AG09309 (cell line): ENCODE results near the gene SMARCC1.
"Not testable (repeated sequence)": the region's sequence is repeated elsewhere in the genome, so short reads cannot be mapped to it uniquely, and the experiment has no call there.

ENCODE experiments used
- DNase-seq: peaks from one replicate; pipeline ENCODE4 v3.0.0-alpha.2; 2010; ENCODE audit warnings: low read depth
- H3K4me3 ChIP-seq: 2 replicates; pipeline ENCODE4 v1.5.1; 2011; ENCODE audit warnings: mild to moderate bottlenecking, low read depth, low read length, moderate library complexity; ENCODE audit not compliant: control insufficient read depth
- TF ChIP-seq, protein P1 (sequence below): IDR thresholded peaks from 2 replicates; pipeline ENCODE4 v1.5.1; 2011; ENCODE audit warnings: mild to moderate bottlenecking, low read depth, low read length, inconsistent platforms; ENCODE audit not compliant: insufficient read depth, control insufficient read depth; ENCODE audit errors: missing control alignments

Gene SMARCC1

DNA sequence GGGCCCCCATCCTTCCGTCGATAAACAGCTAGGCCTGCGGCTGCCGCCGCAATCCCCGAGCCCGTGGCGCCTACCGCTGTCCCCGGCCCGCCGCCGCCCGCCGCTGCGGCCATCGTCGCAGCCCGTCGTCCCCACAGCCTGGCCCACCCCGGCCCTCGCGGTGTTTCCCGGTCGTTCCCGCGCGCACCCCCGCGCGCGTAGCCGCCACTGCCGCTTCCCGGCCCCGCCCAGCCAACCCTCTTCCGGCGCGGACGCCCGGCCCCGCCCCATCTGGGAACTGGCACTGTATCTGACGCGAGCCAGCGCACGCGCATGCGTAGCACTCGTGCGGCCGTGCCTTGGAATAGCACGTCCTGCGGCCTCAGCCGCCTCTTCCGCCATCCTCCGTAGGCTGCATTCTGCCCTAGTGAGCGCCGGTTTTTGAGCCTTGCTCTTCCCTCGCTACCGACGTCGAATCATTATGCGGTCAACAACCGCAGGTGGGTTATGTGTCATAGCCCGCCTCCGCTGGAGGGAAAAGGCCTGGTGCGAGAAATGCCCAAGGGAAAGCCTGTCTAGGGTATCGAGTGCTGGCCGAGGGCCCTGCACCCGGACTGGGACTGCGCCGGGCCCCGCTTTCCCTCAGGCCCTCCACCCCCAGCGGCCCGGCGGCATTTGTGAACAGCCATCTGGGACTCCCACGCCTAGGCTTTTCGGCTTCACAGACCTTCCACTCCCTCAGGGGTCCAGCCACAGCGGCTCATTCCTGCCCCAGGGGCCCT lies at the start of gene SMARCC1:
SMARCC1 (minus strand) TSS at position 209 of the 761 bp plus-strand sequence; CDS start at position 113, 96 bp downstream.
- TF ChIP-seq, protein P1, sequence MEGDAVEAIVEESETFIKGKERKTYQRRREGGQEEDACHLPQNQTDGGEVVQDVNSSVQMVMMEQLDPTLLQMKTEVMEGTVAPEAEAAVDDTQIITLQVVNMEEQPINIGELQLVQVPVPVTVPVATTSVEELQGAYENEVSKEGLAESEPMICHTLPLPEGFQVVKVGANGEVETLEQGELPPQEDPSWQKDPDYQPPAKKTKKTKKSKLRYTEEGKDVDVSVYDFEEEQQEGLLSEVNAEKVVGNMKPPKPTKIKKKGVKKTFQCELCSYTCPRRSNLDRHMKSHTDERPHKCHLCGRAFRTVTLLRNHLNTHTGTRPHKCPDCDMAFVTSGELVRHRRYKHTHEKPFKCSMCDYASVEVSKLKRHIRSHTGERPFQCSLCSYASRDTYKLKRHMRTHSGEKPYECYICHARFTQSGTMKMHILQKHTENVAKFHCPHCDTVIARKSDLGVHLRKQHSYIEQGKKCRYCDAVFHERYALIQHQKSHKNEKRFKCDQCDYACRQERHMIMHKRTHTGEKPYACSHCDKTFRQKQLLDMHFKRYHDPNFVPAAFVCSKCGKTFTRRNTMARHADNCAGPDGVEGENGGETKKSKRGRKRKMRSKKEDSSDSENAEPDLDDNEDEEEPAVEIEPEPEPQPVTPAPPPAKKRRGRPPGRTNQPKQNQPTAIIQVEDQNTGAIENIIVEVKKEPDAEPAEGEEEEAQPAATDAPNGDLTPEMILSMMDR = no peak
- DNase-seq = peak; percentile 80

DNA sequence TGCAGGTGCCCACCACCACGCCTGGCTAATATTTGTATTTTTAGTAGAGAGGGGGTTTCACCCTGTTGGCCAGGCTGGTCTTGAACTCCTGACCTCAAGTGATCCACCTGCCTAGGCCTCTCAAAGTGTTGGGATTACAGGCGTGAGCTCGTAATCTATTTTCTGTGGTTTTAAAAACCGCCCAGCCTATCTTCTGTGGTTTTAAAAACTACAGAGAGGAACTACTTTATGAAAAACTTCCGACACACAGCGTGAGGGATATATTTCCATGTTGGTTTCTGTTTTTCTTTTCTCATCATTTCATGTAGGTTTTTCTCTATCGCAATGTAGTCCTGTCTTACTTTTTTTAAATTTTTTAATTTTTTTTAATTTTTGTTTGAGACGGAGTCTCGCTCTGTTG lies 47.8 kb upstream of the SMARCC1 start:
- H3K4me3 ChIP-seq, DNase-seq: not testable (repeated sequence)

More for the DNA sequence above, at the start of gene SMARCC1:
- H3K4me3 ChIP-seq = peak within 1 kb of the TSS; percentile 84

DNA sequence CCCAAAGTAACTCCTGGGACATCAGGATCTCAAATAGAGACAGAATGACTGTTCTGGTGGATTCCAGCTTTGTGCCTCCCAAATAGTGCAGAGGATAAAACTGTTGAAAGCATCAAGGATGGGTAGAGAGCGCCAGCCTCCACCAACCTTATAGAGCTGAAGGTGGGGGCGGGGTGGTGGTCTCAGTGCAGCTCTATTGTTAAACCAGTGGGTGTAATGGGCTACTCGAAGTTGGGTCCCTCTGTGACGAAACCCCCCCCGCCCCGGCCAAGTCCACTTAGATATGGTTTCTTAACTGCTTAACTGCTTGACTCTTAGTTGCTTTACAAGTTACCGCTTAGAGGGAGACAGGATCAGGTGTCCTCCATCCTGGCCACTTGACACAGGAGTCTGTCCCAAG lies 43.9 kb upstream of the SMARCC1 start:
- H3K4me3 ChIP-seq = peak overlapping the region; percentile 63
- TF ChIP-seq, protein P1 = no peak
- no peak for DNase-seq

- H3K4me3 ChIP-seq = peak overlapping the region; percentile 63
- TF ChIP-seq, protein P1 = peak; percentile 44
- DNase-seq = peak; percentile 33
Observed at GRCh38 chr3:47824541-47825473, 43.1 kb upstream of the SMARCC1 start.

GRCh38 chr3:47817609-47818008 lies 35.9 kb upstream of the SMARCC1 start:
- no peak for DNase-seq
- TF ChIP-seq, protein P1 = no peak
- no peak overlapping the region for H3K4me3 ChIP-seq

DNA sequence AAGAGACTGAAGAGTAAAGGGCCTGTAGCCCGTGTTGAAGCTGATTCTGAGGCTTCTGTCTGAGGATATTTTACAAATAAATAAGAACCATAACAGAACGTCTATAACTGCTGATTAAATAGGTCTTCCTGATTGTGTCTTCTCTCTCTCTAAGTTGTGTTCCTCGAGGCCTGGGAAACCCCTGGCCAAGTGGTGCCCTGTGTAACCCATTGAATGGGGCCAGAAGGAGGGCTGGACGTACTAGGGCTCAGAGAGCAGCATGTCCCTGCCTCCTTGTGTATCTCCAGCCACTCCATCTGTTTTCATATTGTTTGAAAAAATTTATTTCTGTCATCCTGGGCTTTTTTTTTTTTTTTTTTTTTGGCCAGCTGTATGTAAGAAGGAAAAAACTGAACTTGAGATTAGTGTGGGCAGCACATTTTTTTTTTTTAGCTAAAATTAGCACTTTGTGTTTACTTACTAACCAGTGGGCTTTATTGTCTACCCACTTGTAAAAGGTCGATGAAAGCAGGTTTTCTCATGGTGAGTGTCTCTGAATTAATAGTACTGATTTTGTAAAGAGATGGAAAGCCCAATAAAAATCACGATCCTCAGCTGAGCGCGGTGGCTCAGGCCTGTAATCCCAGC lies 32.0 kb upstream of the SMARCC1 start:
- TF ChIP-seq, protein P1 = no peak
- DNase-seq = no peak
- H3K4me3 ChIP-seq = no peak overlapping the region
